ENCODE results near the gene TEX2.
"Not testable (repeated sequence)": the region's sequence is repeated elsewhere in the genome, so short reads cannot be mapped to it uniquely, and the experiment has no call there.

TEX2 gene

GRCh38 chr17:64180089-64181073 is 82.7 kb downstream of the TEX2 start:
- no peak overlapping the region for H3K9ac ChIP-seq (ENCODE audit: low read depth, low read length)
- H3K9me3 ChIP-seq (ENCODE audit: control insufficient read depth, insufficient read depth, low read length), result no peaks in the 10 kb centered on the region
- no peaks in the 10 kb centered on the region for H3K36me3 ChIP-seq (ENCODE audit: insufficient read depth, low read length)
- H3K4me1 ChIP-seq (ENCODE audit: insufficient read depth, low read length), result no peaks in the 10 kb centered on the region

- H3K4me1 ChIP-seq (ENCODE audit: insufficient read depth, low read length); H3K9ac ChIP-seq (ENCODE audit: low read depth, low read length); H3K9me3 ChIP-seq (ENCODE audit: control insufficient read depth, insufficient read depth, low read length); H3K36me3 ChIP-seq (ENCODE audit: insufficient read depth, low read length): not testable (repeated sequence)
Measured at GRCh38 chr17:64179024-64179423, 84.0 kb downstream of the TEX2 start.

- Histone ChIP-seq H3K4me1 (ENCODE audit: insufficient read depth, low read length) (no peaks in the 10 kb centered on the region), H3K9ac (ENCODE audit: low read depth, low read length) (no peak overlapping the region), H3K9me3 (ENCODE audit: control insufficient read depth, insufficient read depth, low read length) (no peaks in the 10 kb centered on the region), H3K36me3 (ENCODE audit: insufficient read depth, low read length) (no peaks in the 10 kb centered on the region)
Measured at GRCh38 chr17:64178011-64178825, 84.8 kb downstream of the TEX2 start.

GRCh38 chr17:64177311-64178010 is 85.6 kb downstream of the TEX2 start:
- no peaks in the 10 kb centered on the region for H3K36me3 ChIP-seq (ENCODE audit: insufficient read depth, low read length)

GRCh38 chr17:64176556-64176955 is 86.5 kb downstream of the TEX2 start:
- no peaks in the 10 kb centered on the region for H3K9me3 ChIP-seq (ENCODE audit: control insufficient read depth, insufficient read depth, low read length)
- no peaks in the 10 kb centered on the region for H3K36me3 ChIP-seq (ENCODE audit: insufficient read depth, low read length)
- H3K9ac ChIP-seq (ENCODE audit: low read depth, low read length), result no peak overlapping the region
- no peaks in the 10 kb centered on the region for H3K4me1 ChIP-seq (ENCODE audit: insufficient read depth, low read length)

More at GRCh38 chr17:64177311-64178010, 85.6 kb downstream of the TEX2 start:
- Histone ChIP-seq H3K4me1 (ENCODE audit: insufficient read depth, low read length) (no peaks in the 10 kb centered on the region), H3K9me3 (ENCODE audit: control insufficient read depth, insufficient read depth, low read length) (no peaks in the 10 kb centered on the region), H3K9ac (ENCODE audit: low read depth, low read length) (no peak overlapping the region)

GRCh38 chr17:64174686-64175456 is 88.2 kb downstream of the TEX2 start:
- peaks cover 4% of the 10 kb centered on the region; the same call in 1 of the 2 replicates for H3K36me3 ChIP-seq (ENCODE audit: insufficient read depth, low read length)
- H3K9me3 ChIP-seq (ENCODE audit: control insufficient read depth, insufficient read depth, low read length), result no peaks in the 10 kb centered on the region
- no peaks in the 10 kb centered on the region for H3K4me1 ChIP-seq (ENCODE audit: insufficient read depth, low read length)
- H3K9ac ChIP-seq (ENCODE audit: low read depth, low read length), result no peak overlapping the region

- Histone ChIP-seq H3K4me1 (ENCODE audit: insufficient read depth, low read length) (no peaks in the 10 kb centered on the region), H3K36me3 (ENCODE audit: insufficient read depth, low read length) (peaks cover 4% of the 10 kb centered on the region; the same call in 1 of the 2 replicates), H3K9ac (ENCODE audit: low read depth, low read length) (no peak overlapping the region), H3K9me3 (ENCODE audit: control insufficient read depth, insufficient read depth, low read length) (no peaks in the 10 kb centered on the region)
Measured at GRCh38 chr17:64173646-64174045, 89.4 kb downstream of the TEX2 start.

GRCh38 chr17:64172510-64172909 is 90.5 kb downstream of the TEX2 start:
- Histone ChIP-seq H3K4me1 (ENCODE audit: insufficient read depth, low read length) (no peaks in the 10 kb centered on the region), H3K36me3 (ENCODE audit: insufficient read depth, low read length) (peaks cover 4% of the 10 kb centered on the region; the same call in 1 of the 2 replicates), H3K9ac (ENCODE audit: low read depth, low read length) (no peak overlapping the region), H3K9me3 (ENCODE audit: control insufficient read depth, insufficient read depth, low read length) (no peaks in the 10 kb centered on the region)

- no peaks in the 10 kb centered on the region for H3K9me3 ChIP-seq (ENCODE audit: control insufficient read depth, insufficient read depth, low read length)
- peaks cover 4% of the 10 kb centered on the region; the same call in 1 of the 2 replicates for H3K36me3 ChIP-seq (ENCODE audit: insufficient read depth, low read length)
- H3K9ac ChIP-seq (ENCODE audit: low read depth, low read length), result no peak overlapping the region
- H3K4me1 ChIP-seq (ENCODE audit: insufficient read depth, low read length), result no peaks in the 10 kb centered on the region
Measured at GRCh38 chr17:64171041-64171440, 92.0 kb downstream of the TEX2 start.

GRCh38 chr17:64170286-64170685 is 92.8 kb downstream of the TEX2 start:
- no peaks in the 10 kb centered on the region for H3K9me3 ChIP-seq (ENCODE audit: control insufficient read depth, insufficient read depth, low read length)
- no peaks in the 10 kb centered on the region for H3K4me1 ChIP-seq (ENCODE audit: insufficient read depth, low read length)
- peaks cover 4% of the 10 kb centered on the region; the same call in 1 of the 2 replicates for H3K36me3 ChIP-seq (ENCODE audit: insufficient read depth, low read length)
- no peak overlapping the region for H3K9ac ChIP-seq (ENCODE audit: low read depth, low read length)

GRCh38 chr17:64167666-64168065 is 95.4 kb downstream of the TEX2 start:
- not testable (repeated sequence) for H3K9me3 ChIP-seq (ENCODE audit: control insufficient read depth, insufficient read depth, low read length); H3K4me1 ChIP-seq (ENCODE audit: insufficient read depth, low read length); H3K36me3 ChIP-seq (ENCODE audit: insufficient read depth, low read length)

GRCh38 chr17:64166876-64167275 is 96.2 kb downstream of the TEX2 start:
- no peaks in the 10 kb centered on the region for H3K4me1 ChIP-seq (ENCODE audit: insufficient read depth, low read length)
- H3K36me3 ChIP-seq (ENCODE audit: insufficient read depth, low read length), result peaks cover 4% of the 10 kb centered on the region; the same call in 1 of the 2 replicates

More at GRCh38 chr17:64167666-64168065, 95.4 kb downstream of the TEX2 start:
- not testable (repeated sequence) for H3K9ac ChIP-seq (ENCODE audit: low read depth, low read length)

GRCh38 chr17:64165347-64165746 is 97.7 kb downstream of the TEX2 start:
- H3K4me1 ChIP-seq (ENCODE audit: insufficient read depth, low read length), result no peaks in the 10 kb centered on the region
- H3K9ac ChIP-seq (ENCODE audit: low read depth, low read length), result no peak overlapping the region
- H3K9me3 ChIP-seq (ENCODE audit: control insufficient read depth, insufficient read depth, low read length), result no peaks in the 10 kb centered on the region
- no peaks in the 10 kb centered on the region for H3K36me3 ChIP-seq (ENCODE audit: insufficient read depth, low read length)

More at GRCh38 chr17:64166876-64167275, 96.2 kb downstream of the TEX2 start:
- no peaks in the 10 kb centered on the region for H3K9me3 ChIP-seq (ENCODE audit: control insufficient read depth, insufficient read depth, low read length)
- no peak overlapping the region for H3K9ac ChIP-seq (ENCODE audit: low read depth, low read length)
